ENCODE data around the gene CHAC1.

DNA sequence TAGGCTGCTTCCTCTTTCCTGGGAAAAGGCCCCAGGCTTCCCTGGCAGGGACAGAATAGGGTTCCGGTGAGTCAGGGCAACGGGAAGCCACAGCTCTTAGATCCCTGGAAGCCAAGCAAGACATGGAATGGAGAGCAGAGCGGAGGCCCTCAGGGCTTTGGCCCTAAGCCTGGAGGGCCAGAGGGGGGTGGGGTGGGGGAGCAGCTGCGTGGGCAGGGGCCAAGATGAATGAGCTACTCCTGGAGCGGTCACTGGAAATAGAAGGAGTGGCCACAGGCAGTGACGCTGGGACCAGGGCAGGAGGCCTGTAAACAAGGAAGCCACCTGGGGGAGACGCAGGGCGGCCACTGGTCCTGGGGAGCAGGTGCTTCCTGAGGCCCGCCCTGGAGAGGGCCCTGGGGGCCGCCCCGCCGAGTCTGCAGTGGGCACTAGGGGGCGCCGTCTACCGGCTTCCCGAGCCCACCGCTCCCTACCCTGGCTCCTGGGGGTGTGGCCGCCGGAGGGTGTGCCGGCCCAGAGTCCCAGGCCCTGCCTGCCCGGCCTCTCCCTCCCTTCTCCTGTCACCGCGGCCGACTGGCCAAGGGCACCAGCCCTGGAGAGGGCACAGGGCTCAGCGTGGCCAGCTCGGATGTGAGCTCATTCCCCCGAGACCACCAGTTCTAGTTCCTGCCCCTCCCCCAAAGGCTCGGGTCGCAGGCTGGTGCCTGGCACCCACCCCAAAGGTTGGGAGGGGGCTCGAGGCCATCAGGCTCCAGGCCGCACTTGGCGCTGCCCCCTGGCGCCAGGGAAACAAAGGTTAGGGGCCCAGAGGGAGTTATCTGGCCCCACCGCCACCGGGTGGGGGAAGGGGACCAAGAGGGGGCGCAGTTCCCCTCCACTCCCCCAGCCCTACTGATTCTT is 46.9 kb upstream of the CHAC1 start:
- TF ChIP-seq, protein P1, sequence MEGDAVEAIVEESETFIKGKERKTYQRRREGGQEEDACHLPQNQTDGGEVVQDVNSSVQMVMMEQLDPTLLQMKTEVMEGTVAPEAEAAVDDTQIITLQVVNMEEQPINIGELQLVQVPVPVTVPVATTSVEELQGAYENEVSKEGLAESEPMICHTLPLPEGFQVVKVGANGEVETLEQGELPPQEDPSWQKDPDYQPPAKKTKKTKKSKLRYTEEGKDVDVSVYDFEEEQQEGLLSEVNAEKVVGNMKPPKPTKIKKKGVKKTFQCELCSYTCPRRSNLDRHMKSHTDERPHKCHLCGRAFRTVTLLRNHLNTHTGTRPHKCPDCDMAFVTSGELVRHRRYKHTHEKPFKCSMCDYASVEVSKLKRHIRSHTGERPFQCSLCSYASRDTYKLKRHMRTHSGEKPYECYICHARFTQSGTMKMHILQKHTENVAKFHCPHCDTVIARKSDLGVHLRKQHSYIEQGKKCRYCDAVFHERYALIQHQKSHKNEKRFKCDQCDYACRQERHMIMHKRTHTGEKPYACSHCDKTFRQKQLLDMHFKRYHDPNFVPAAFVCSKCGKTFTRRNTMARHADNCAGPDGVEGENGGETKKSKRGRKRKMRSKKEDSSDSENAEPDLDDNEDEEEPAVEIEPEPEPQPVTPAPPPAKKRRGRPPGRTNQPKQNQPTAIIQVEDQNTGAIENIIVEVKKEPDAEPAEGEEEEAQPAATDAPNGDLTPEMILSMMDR (conservative IDR thresholded peaks at IDR 0.05; ENCODE audit: low read length), result peak; percentile 67
- no peak for TF ChIP-seq EZH2phosphoT487 (IDR thresholded peaks at IDR 0.05; ENCODE audit: borderline replicate concordance)
